ENCODE results near the gene HGFAC. TPM values are rescaled to one million over a fixed set of nuclear protein-coding genes. Genes with fewer than 3 reads are reported as not detected.
A peak's percentile ranks its signal among the peaks of the same experiment; 100 is the strongest.

The HGFAC gene
- total and polyA plus RNA-seq, 2 of the 13 experiments (the other 11 are each of a cell fraction or from before 2014, with no cell fraction given), result 8.5 to 63.6 TPM

DNA sequence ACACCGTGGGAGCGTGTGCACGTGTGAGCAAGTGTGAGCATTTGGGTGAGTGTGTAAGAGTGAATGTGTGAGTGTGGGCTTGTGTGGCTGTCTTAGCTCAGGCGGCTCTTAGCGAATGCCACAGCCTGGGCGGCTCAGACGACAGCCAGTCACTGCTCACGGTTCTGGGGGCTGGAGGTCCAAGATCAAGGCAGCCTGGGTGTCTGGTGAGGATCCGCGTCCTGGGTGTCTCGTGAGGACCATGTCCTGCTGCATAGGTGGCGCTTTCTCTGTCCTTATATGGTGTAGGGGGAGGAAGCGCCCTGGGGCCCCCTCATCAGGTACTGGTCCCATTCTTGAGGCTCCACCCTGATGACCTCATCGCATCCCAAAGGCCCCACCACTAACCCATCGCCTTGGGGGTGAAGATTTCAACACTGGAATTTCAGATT, 25.8 kb downstream of the HGFAC start:
- no peak overlapping the region for H3K4me2 ChIP-seq (ENCODE audit: low read depth, low read length)
- no peaks in the 10 kb centered on the region for H3K79me2 ChIP-seq (ENCODE audit: insufficient read depth, low read length)
- peaks cover 26 to 70% of the 10 kb centered on the region in 2 experiments for H3K27me3 ChIP-seq (ENCODE audit: control insufficient read depth in 1 of 2, insufficient read depth in 2 of 2, low read length in 2 of 2)
- ChIA-PET POLR2A (no interaction called here), CTCF (ENCODE audit: low intra/inter-chr PET ratio, low total read pairs) (no interaction called here)
- FAIRE-seq (no peak), ATAC-seq (no peak), DNase-seq (ENCODE audit: low spot score) (no peak)
- no peak overlapping the region for H3K4me3 ChIP-seq (replicated peaks in 1 of 3; ENCODE audit: insufficient read depth in 1 of 3, low read depth in 2 of 3, low read length in 3 of 3)
- H3K9ac ChIP-seq (ENCODE audit: insufficient read depth, low read depth, low read length), result no peak overlapping the region
- H4K20me1 ChIP-seq (ENCODE audit: insufficient read depth, low read length), result no peaks in the 10 kb centered on the region
- in situ Hi-C loops (cut with HindIII; ENCODE audit: extremely low pct_ligation_motif_present, low pct_unique_long_range_greater_than_20kb), result no loop called here
- no peak overlapping the region for H3K27ac ChIP-seq (ENCODE audit: extremely low read length, insufficient read depth, low read length)
- no peaks in the 10 kb centered on the region for H3K36me3 ChIP-seq (replicated peaks in 1 of 2; ENCODE audit: control insufficient read depth in 1 of 2, insufficient read depth in 2 of 2, low read length in 2 of 2)
- H3K9me3 ChIP-seq (ENCODE audit: low read length), result no peaks in the 10 kb centered on the region
- peaks cover 22% of the 10 kb centered on the region for H3K4me1 ChIP-seq (ENCODE audit: insufficient read depth, low read length)
- H2AFZ ChIP-seq (ENCODE audit: low read length), result no peak overlapping the region
- WGBS (ENCODE audit: low lambda C conversion rate), result 64% methylated on average over 14 of the region's 15 CpGs
- intact Hi-C loops (cut with micrococcal nuclease; ENCODE audit: unreplicated experiment), result no loop called here
- no TSS peak for BruUV-seq (replicated peaks)
- TF ChIP-seq IKZF1 (IDR thresholded peaks at IDR 0.05), result no peak
- TF ChIP-seq ATF7 (IDR thresholded peaks at IDR 0.05), result peak; percentile 52
- no peak for TF ChIP-seq ATF7 (CRISPR knock-in tag; IDR thresholded peaks at IDR 0.05)

- Histone ChIP-seq H3K27ac (ENCODE audit: extremely low read length, insufficient read depth, low read length) (no peak overlapping the region), H3K9me3 (ENCODE audit: low read length) (no peaks in the 10 kb centered on the region), H3K27me3 (ENCODE audit: control insufficient read depth in 1 of 2, insufficient read depth in 2 of 2, low read length in 2 of 2) (peaks cover 26 to 72% of the 10 kb centered on the region in 2 experiments), H4K20me1 (ENCODE audit: insufficient read depth, low read length) (no peaks in the 10 kb centered on the region), H3K79me2 (ENCODE audit: insufficient read depth, low read length) (no peaks in the 10 kb centered on the region), H3K4me1 (ENCODE audit: insufficient read depth, low read length) (peaks cover 19% of the 10 kb centered on the region; the same call in 1 of the 2 replicates), H3K9ac (ENCODE audit: insufficient read depth, low read depth, low read length) (no peak overlapping the region), H3K36me3 (replicated peaks in 1 of 2; ENCODE audit: control insufficient read depth in 1 of 2, insufficient read depth in 2 of 2, low read length in 2 of 2) (no peaks in the 10 kb centered on the region), H2AFZ (ENCODE audit: low read length) (no peak overlapping the region), H3K4me2 (ENCODE audit: low read depth, low read length) (no peak overlapping the region), H3K4me3 (replicated peaks in 1 of 3; ENCODE audit: insufficient read depth in 1 of 3, low read depth in 2 of 3, low read length in 3 of 3) (no peak overlapping the region)
- intact Hi-C loops (cut with micrococcal nuclease; ENCODE audit: unreplicated experiment) (no loop called here), in situ Hi-C loops (cut with HindIII; ENCODE audit: extremely low pct_ligation_motif_present, low pct_unique_long_range_greater_than_20kb) (no loop called here)
- DNase-seq (ENCODE audit: low spot score) (no peak), FAIRE-seq (no peak), ATAC-seq (no peak)
- no TSS peak for BruUV-seq (replicated peaks)
- TF ChIP-seq, protein P1, sequence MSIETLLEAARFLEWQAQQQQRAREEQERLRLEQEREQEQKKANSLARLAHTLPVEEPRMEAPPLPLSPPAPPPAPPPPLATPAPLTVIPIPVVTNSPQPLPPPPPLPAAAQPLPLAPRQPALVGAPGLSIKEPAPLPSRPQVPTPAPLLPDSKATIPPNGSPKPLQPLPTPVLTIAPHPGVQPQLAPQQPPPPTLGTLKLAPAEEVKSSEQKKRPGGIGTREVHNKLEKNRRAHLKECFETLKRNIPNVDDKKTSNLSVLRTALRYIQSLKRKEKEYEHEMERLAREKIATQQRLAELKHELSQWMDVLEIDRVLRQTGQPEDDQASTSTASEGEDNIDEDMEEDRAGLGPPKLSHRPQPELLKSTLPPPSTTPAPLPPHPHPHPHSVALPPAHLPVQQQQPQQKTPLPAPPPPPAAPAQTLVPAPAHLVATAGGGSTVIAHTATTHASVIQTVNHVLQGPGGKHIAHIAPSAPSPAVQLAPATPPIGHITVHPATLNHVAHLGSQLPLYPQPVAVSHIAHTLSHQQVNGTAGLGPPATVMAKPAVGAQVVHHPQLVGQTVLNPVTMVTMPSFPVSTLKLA (IDR thresholded peaks at IDR 0.05), result peak; percentile 42; the same call in 1 of the 2 replicates
- TF ChIP-seq ZNF468 (CRISPR knock-in tag; IDR thresholded peaks at IDR 0.05), result no peak
- TF ChIP-seq, protein P2, sequence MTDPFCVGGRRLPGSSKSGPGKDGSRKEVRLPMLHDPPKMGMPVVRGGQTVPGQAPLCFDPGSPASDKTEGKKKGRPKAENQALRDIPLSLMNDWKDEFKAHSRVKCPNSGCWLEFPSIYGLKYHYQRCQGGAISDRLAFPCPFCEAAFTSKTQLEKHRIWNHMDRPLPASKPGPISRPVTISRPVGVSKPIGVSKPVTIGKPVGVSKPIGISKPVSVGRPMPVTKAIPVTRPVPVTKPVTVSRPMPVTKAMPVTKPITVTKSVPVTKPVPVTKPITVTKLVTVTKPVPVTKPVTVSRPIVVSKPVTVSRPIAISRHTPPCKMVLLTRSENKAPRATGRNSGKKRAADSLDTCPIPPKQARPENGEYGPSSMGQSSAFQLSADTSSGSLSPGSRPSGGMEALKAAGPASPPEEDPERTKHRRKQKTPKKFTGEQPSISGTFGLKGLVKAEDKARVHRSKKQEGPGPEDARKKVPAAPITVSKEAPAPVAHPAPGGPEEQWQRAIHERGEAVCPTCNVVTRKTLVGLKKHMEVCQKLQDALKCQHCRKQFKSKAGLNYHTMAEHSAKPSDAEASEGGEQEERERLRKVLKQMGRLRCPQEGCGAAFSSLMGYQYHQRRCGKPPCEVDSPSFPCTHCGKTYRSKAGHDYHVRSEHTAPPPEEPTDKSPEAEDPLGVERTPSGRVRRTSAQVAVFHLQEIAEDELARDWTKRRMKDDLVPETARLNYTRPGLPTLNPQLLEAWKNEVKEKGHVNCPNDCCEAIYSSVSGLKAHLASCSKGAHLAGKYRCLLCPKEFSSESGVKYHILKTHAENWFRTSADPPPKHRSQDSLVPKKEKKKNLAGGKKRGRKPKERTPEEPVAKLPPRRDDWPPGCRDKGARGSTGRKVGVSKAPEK (CRISPR knock-in tag; IDR thresholded peaks at IDR 0.05; ENCODE audit: borderline replicate concordance), result no peak
- peak; percentile 34; the same call in 1 of the 2 replicates for TF ChIP-seq HOXA7 (CRISPR knock-in tag; IDR thresholded peaks at IDR 0.05)
- WGBS (ENCODE audit: low lambda C conversion rate), result 85% methylated on average over 10 of the region's 10 CpGs
- POLR2A ChIA-PET, result no interaction called here
- CTCF ChIA-PET (ENCODE audit: low intra/inter-chr PET ratio, low total read pairs), result no interaction called here
These were observed 26.4 kb downstream of the HGFAC start for GRCh38 chr4:3468154-3468553.

All from HepG2 (cell line).